Measurements from ENCODE around the gene ASIC5.
"Not testable (repeated sequence)": the region's sequence is repeated elsewhere in the genome, so short reads cannot be mapped to it uniquely, and the experiment has no call there.

The ASIC5 gene

GRCh38 chr4:155866177-155866576 is at the start of gene ASIC5:
Gene ASIC5 (minus strand): TSS chr4:155866277. CDS start chr4:155866226, 51 bp downstream.
- no peak for DNase-seq (ENCODE audit: low spot score)

- no peak for DNase-seq (ENCODE audit: low spot score)
Observed at GRCh38 chr4:155914782-155915181, 48.7 kb upstream of the ASIC5 start.

- no peak for DNase-seq (ENCODE audit: low spot score)
Observed at GRCh38 chr4:155911905-155912304, 45.8 kb upstream of the ASIC5 start.

GRCh38 chr4:155909615-155910226 is 43.6 kb upstream of the ASIC5 start:
- no peak for DNase-seq (ENCODE audit: low spot score)

GRCh38 chr4:155908187-155909139 is 42.4 kb upstream of the ASIC5 start:
- DNase-seq (ENCODE audit: low spot score): no peak

- no peak for DNase-seq (ENCODE audit: low spot score)
Observed at GRCh38 chr4:155907556-155907955, 41.5 kb upstream of the ASIC5 start.

GRCh38 chr4:155906554-155907247 is 40.6 kb upstream of the ASIC5 start:
- no peak for DNase-seq (ENCODE audit: low spot score)

GRCh38 chr4:155904331-155904730 is 38.3 kb upstream of the ASIC5 start:
- no peak for DNase-seq (ENCODE audit: low spot score)

- DNase-seq (ENCODE audit: low spot score): no peak
Observed at GRCh38 chr4:155903453-155903852, 37.4 kb upstream of the ASIC5 start, which contains the start of gene TDO2. Gene TDO2 (plus strand): TSS chr4:155903696. CDS start chr4:155903759, 63 bp downstream.

GRCh38 chr4:155901013-155901412 is 34.9 kb upstream of the ASIC5 start:
- no peak for DNase-seq (ENCODE audit: low spot score)

GRCh38 chr4:155900381-155900780 is 34.3 kb upstream of the ASIC5 start:
- DNase-seq (ENCODE audit: low spot score): no peak

- DNase-seq (ENCODE audit: low spot score): no peak
Observed at GRCh38 chr4:155899891-155900290, 33.8 kb upstream of the ASIC5 start.

GRCh38 chr4:155898371-155898770 is 32.3 kb upstream of the ASIC5 start:
- not testable (repeated sequence) for DNase-seq (ENCODE audit: low spot score)

- DNase-seq (ENCODE audit: low spot score): peak; percentile 14
Observed at GRCh38 chr4:155891058-155891457, 25.0 kb upstream of the ASIC5 start.

GRCh38 chr4:155889946-155890345 is 23.9 kb upstream of the ASIC5 start:
- DNase-seq (ENCODE audit: low spot score): no peak

GRCh38 chr4:155889031-155889793 is 23.1 kb upstream of the ASIC5 start:
- no peak for DNase-seq (ENCODE audit: low spot score)

GRCh38 chr4:155887847-155888570 is 21.9 kb upstream of the ASIC5 start:
- no peak for DNase-seq (ENCODE audit: low spot score)

GRCh38 chr4:155887045-155887444 is 21.0 kb upstream of the ASIC5 start:
- DNase-seq (ENCODE audit: low spot score): no peak

- no peak for DNase-seq (ENCODE audit: low spot score)
Observed at GRCh38 chr4:155885666-155886065, 19.6 kb upstream of the ASIC5 start.

- no peak for DNase-seq (ENCODE audit: low spot score)
Observed at GRCh38 chr4:155883895-155884294, 17.8 kb upstream of the ASIC5 start.

- no peak for DNase-seq (ENCODE audit: low spot score)
Observed at GRCh38 chr4:155881555-155881954, 15.5 kb upstream of the ASIC5 start.

Measured in cerebellar cortex (tissue), 1 donor.